ENCODE results near the gene GRAP.

The GRAP gene

GRCh38 chr17:19002805-19003542 lies 43.8 kb downstream of the GRAP start:
- DNase-seq (ENCODE audit: low read depth) = no peak

DNA sequence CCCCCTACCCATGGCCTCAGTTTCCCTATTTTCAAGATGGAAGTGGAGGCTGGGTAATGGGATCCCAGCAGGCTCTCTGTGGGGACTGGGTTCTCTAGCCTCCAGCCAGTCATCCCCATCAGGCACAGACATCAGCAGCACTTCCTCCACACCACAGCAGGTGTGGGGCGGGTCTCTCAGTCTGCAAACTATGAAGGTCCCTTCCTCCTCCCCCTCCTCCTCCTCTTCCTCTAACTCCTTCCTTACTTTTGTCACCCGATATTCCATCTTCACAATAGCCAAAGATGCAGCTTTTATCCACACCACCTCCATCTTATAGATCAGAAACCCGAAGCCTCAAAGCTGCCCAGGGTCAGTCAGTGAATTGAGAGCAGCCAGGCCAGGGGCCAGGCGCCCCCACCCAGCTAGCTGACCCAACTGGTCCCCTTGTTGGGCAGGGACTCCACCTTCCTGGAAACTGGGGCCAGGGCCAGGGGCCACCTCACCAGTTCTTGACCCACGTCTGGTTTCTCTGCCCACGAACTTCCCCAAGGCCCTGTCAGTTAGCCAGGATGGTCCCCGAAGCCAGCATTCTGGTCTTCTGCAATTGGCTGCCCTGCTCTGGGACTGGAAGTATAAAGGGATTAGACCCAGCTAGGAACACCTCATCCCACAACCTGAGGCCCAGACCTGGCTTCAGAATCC lies 44.7 kb downstream of the GRAP start:
- no peak for DNase-seq (ENCODE audit: low read depth)

DNA sequence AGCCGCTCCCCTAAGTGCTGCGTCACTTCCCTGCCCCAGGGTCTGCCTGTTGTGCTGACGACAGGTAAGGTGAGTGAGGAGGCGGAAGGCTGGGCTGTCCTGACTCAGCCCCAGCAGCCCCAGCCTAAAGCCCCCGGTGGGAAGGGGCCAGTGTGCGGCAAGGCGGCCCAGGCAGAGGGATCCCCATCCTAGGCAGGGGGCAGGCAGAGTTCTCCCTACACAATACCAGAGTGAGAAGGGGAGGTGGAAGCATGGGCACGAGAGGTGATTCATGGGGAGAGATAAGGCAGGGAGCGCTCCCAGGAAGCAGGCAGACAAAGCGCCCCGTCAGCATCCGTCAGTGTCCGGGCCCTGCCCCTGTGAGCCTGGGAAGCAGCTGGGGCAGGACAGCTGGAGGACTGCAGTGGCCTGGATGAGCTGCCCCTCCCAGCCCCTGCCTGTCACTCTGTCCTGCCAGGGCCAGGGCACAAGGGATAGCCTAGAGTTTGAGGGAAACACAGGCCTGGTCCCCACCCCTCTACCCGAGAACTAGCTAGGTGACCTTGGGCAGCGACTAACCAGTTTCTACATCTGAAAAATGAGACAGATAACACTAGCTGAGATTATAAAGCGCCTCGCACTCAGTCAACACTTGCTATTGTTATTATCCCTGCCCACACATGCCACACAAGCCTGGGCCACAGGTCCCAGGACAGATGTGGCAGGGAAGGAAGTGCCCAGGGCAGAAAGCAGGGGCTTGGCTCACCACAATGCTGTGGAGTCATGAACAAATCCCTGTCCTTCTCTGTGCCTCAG lies 46.0 kb downstream of the GRAP start:
- no peak for DNase-seq (ENCODE audit: low read depth)

- no peak for DNase-seq (ENCODE audit: low read depth)
Measured at GRCh38 chr17:18999911-19000310, 46.8 kb downstream of the GRAP start.

DNA sequence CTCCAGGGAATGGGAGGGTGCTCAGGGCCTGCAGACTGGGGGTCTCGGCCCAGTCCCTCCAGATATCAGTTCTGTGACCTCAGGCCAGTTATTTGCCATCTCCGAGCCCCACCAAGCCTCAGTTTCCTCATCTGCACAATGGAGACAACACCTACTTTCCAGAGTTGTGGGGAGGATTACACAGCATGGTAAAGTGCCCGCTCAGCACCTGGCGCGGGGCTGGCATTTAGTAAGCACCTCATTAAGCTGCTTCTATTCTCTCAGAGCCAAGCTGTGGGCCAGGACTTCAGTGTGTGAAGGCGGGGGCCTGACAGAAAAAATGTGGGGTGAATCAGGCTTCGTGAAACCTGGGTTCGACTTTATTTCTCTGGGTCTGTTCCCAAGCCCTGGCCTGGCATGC lies 47.4 kb downstream of the GRAP start:
- DNase-seq (ENCODE audit: low read depth) = no peak

- DNase-seq (ENCODE audit: low read depth) = no peak
Measured at GRCh38 chr17:18997650-18998196, 49.0 kb downstream of the GRAP start.

GRCh38 chr17:18996458-18996857 lies 50.3 kb downstream of the GRAP start:
- DNase-seq (ENCODE audit: low read depth) = no peak

DNA sequence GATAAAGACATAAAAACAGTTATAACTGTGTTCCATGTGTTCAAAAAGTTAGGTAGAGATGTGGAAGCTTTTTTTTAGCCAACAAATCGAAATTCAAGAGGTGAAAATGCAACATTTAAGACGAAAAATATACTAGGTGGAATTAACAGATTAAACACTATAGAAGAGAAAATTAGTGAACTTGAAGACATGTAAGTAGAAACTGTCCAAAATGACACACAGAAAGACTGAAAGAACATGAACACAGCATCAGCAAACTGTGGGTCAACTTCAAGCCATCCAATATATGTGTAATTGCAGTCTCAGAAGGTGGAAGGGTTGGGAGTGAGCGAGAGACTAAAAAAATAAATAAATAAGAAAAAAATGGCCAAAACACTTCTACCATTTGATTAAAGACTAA lies 51.5 kb downstream of the GRAP start:
- DNase-seq (ENCODE audit: low read depth) = no peak

DNA sequence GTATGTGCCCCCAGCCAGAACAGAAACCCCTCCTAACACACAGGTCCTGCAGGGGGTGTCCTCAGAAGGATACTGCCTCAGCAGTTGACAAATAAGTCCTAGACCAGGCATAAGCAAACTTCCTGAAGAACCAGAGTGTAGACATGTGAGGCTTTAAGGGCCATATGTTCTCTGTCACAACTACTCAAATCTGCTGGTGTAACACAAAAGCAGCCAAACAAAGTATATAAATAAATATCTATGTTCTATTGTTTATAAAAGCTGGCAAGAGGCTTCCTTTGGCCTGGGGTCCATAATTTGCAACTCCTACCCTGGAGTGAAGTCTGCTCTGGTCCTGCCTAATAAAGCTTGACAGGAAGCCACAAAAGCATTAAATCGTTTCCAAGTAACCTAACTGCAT lies 52.1 kb downstream of the GRAP start:
- no peak for DNase-seq (ENCODE audit: low read depth)

- DNase-seq (ENCODE audit: low read depth) = no peak
Measured at GRCh38 chr17:18993905-18994526, 52.7 kb downstream of the GRAP start.

DNA sequence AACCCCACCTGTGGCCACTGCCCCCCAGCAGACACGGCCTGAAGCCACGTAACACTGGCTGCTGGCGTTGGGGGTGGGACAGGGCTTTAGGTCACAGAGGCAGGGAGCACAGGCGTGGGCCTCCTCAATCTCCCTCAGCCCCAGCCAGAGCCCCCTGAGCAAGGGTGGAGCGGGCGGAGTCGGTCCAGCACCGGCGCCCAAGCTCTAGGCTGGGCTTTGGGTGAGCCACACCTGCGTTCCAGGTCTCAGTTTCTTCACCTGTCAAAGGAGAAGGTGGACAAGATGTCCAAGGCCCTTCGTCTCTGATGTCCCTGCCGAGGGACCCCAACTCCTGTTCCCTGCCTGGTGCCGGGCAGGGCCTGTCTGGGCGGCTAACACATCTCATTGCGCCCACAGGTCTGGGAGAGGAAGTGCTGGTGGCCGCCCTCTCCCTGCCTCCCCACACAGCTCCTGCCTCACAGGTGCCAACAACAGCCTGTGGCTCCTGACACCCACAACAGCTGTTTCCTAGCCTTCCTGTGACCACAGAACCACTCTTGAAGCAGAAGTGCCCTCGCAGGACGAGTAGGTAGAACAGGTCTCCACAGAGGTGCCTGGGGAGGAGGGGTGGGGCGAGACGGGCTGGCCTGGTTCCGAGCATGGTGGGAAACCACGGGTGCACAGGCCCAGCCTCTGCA lies 54.2 kb downstream of the GRAP start:
- peak; percentile 16 for DNase-seq (ENCODE audit: low read depth)

GRCh38 chr17:18991531-18992315 lies 55.0 kb downstream of the GRAP start:
- DNase-seq (ENCODE audit: low read depth) = no peak

DNA sequence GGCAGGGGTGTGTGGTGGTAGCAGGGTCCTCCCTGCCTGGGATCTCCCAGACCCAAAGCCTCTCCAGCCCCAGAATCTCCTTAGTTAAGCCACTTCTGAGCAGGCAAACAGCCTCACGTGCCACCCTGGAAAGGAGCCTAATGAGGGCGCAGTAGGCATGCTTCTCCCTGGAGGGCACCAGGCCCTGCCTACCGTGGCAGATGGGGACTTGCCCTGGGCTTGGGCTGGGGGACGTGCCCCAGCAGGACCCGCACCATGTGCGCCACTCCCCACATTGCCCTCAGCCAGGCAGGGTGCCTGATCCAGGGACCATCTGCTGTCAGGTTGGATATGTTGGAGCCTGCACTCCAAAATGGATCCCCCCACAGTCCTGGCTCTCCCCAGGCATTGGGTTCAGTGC lies 56.4 kb downstream of the GRAP start:
- no peak for DNase-seq (ENCODE audit: low read depth)

DNA sequence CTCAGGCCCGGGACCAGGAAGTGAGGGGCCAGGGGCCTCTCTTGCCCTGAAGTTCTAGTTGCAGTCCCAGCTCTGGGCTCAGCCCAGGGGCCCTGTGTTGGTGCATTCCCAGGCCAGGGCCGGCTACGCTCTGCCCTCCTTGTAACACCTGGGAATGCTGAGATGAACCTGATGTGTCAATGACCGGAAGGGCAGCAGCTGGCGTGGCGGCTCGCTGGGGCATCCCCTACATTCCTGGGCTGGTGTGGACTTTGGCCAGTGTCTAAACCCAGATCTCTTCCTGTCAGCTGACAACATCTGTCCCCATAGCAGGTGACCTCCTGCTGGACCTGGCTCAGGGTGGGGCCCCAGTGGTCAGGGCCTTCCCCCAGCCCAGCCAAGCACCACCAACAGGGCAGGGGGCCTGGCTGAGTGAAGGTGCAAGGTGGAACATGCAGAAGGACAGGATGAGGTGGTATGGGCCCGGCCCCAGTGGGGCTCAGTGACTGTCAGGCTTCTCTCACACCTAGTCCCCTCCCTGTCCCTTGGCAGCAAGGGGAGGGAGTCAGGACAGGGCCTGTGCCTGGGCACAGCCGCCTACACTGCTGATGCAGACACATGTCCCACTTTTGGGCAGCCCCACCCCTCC lies 58.1 kb downstream of the GRAP start:
- DNase-seq (ENCODE audit: low read depth) = no peak

DNA sequence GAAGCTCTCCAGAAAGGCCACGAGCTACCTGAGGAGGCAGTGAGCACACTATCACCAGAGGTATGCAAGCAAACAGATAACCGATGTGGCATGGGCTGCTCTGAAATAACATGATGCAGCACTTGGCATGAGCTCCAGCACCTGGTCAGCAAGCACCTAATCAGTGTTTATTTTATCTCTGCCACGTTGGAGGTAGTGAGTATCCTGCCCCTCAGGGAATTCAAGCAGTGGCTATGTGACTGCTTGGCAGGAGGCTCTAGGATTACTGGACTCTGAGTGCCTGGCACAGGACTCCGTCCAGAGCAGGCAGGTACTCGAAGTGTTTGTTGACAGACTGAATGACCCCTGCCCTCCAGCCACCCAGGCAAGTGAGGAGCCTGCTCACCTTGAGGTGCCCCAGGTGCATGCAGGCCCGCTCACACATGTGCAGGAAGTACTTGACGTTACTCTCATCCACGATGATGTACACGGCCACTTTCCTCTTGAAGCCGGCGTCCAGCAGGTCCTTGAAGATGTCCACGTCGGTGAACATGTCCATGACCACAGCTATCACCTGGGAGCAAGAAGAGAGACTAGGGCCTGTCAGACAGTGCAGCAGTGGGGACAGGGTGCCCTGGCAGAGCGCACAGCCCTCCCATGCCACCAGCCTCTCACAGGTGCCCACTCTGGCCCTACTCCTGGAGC lies 58.8 kb downstream of the GRAP start:
- DNase-seq (ENCODE audit: low read depth) = no peak

- DNase-seq (ENCODE audit: low read depth) = no peak
Measured at GRCh38 chr17:18987230-18987610, 59.5 kb downstream of the GRAP start.

GRCh38 chr17:18986541-18987229 lies 60.1 kb downstream of the GRAP start:
- DNase-seq (ENCODE audit: low read depth) = no peak

- DNase-seq (ENCODE audit: low read depth) = no peak
Measured at GRCh38 chr17:18985475-18985874, 61.3 kb downstream of the GRAP start.

All from stimulated activated CD8-positive, alpha-beta memory T cell treated with anti-CD3 and anti-CD28 coated beads, Interleukin-12 subunit alpha, Interleukin-12 subunit beta, amount 100 ng/mL, for 4 hours (primary cell).